Skin epidermis (tissue), 12 donors: ENCODE results near the gene PHYHD1.

ENCODE experiments used
- H3K27ac ChIP-seq, 21 experiments: fragments of 200-600 bp; sonication (generic) in 11 of 21; one replicate each; pipeline ENCODE4 v1.5.0; 2020; ENCODE audit warnings: mild to moderate bottlenecking in 3 of 21, inconsistent platforms in 2 of 21, moderate library complexity in 2 of 21
- H3K4me3 ChIP-seq, 7 experiments: fragments of 200-600 bp; sonication (generic) in 2 of 7; one replicate each; pipeline ENCODE4 v1.5.0; 2020; ENCODE audit warnings: inconsistent platforms in 2 of 7, mild to moderate bottlenecking in 2 of 7, moderate library complexity in 1 of 7

PHYHD1 gene

GRCh38 chr9:128920381-128921058 lies at the start of gene PHYHD1:
Gene PHYHD1, plus strand, starts transcription at chr9:128920982. Its CDS starts 1,342 bp downstream, at chr9:128922324.
- Histone ChIP-seq H3K27ac (peak within 1 kb of the TSS in 17 of 21 experiments; percentile 6 to 88 (median 82)), H3K4me3 (peak within 1 kb of the TSS in 4 of 7 experiments; percentile 12 to 57 (median 40))

DNA sequence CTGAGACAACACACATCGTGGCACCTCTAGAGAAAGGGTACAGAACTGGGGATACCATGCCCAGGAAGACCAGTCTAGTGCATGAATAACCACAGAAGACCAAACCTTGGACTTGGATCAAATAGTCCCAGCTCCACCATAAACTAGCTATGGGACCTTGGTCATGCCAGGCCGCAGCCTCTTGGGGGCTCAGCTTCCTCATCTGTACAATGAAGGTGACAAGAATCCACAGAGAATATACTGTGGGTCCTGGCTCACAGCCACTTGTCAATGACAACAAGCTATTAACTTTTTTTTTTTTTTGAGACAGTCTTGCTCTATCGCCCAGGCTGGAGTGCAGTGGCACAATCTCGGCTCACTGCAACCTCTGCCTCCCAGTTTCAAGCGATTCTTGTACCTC lies 42.9 kb upstream of the PHYHD1 start:
- no peak overlapping the region for H3K4me3 ChIP-seq
- H3K27ac ChIP-seq: no peak overlapping the region

DNA sequence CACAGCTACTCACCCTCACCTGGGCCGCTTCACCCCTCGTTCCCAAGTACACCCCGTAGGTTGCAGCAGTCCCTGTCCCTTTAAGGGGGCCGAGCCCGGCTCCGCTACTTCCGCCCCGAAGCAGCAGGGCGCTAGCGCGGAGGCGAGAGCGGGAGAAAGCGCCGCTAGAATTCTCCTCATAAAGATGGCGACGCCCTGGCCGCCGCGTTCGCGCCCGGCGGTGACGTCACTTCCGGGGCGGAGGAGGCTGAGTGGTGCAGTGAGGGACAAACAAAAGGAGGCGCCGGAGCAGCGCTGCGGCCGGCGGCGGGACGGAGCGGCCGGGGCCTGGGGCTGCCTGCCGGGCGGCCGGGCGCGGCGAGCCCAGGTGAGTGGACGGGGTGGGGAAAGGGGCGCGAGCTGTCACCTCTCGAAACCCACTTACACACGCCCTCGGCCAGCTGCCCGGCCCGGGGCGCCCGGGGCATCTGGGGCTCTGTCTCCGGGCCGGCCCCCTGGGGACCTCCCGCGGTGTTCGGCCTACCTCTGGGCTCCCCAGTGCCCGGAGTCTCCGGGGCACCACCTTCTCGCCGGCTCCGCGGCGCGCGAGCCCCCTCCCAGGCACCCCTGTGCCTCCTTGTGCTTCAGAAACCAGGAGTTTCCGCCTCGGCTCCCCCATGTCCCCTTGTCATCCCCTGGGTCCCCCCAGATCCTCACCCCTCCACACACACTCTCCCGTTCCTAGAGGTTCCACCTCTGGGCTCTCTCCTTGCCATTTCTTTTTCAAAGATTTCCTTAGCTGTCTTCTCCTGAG lies 38.7 kb upstream of the PHYHD1 start, which contains the start of the genes KYAT1 and LRRC8A:
Gene KYAT1 (minus strand): TSS at position 67 of the 793 bp plus-strand sequence. CDS start 36,545 bp downstream, outside the sequence.
Gene LRRC8A (plus strand): TSS at position 250 of the 793 bp plus-strand sequence. CDS start 25,032 bp downstream, outside the sequence.
- Histone ChIP-seq H3K4me3 (peak within 1 kb of the TSS; percentile 69 to 99 (median 95)), H3K27ac (peak within 1 kb of the TSS; percentile 91 to 100 (median 97))

DNA sequence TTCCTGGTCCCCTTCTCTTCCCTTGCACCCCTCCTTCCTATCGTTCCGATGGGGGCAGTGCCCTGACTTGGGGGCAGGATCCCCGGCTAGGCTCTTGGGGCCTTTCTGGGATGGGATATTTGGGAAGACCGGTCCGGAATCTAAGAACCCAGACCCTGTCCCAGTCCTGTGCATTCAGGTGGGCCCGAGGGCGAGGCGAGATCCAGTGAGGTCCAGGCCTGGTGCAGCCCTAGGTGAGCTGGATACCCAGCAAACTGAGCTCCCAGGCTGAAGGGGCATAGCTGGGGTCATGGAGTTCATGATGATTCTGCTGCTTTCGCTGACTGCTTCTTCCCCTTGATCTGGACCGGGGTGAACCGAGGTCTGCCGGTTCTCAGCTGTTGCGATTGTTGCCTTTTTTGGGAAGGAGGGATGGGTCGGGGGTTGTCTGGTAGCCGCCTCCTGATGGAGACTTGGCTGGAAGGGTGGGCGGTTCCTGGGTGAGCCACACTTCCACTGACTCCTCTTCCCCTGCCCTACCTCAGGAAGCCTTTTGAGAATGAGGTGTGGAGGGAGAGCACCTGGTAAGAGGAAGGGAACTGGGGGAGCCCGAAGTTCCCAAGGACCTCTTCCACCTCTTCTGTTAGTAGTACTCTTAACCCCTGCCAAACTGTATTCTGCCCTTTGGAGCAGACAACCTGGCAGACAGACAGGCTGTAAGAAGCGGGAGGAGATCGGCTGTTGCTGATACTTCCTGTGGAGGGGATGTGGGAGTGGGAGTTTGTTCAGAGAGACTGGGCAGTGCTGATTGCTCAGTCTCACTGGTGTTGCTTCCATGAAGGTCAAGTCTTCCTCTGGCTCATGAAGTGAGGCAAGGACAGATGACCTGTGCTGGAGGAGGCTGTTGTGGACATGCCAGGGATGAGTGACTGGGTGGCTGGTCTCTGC lies 37.8 kb upstream of the PHYHD1 start:
- H3K27ac ChIP-seq: peak overlapping the region; percentile 91 to 100 (median 97)
- peak overlapping the region; percentile 69 to 99 (median 95) for H3K4me3 ChIP-seq

DNA sequence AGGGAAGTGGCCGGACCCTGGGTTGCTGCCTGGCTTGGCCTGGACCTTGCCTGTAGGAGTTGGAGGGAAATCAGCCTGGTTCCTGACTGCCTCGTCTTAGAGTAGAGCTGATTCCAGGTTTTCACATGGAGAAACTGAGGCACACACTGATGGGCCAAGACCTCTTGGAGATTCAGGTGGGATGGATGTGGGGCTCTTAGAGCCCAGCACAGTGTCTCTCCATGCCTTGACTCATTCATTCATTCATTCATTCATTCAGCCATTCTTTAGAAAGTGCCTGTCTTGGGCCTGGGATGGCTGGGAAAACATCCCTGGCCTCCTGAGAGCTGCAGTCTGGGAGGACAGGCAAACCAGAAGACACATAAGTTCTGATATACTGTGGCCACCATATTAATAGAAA lies 36.6 kb upstream of the PHYHD1 start:
- Histone ChIP-seq H3K4me3 (no peak overlapping the region), H3K27ac (peak overlapping the region in 13 of 21 experiments; percentile 5 to 100 (median 62))

GRCh38 chr9:128885376-128885775 lies 35.4 kb upstream of the PHYHD1 start:
- H3K4me3 ChIP-seq: no peak overlapping the region

DNA sequence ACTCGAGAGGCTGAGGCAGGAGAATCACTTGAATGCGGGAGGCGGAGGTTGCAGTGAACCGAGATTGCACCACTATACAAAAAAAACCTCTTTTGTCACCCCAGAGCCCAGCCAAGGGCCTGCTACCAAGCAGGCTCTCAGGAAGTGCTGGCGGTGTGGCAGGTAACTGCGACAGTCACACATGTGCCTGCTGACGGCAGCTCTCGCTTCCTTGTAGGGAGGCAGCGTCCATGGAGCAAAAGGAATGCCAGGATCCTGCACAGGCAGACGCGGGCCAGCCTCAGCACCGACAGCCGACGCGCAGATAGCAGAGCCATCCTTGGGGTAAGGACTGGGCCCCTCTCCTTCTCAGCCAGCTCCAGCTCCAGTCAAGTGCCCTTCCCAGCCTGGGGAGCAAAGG lies 35.0 kb upstream of the PHYHD1 start:
- peak overlapping the region in 10 of 21 experiments; percentile 5 to 100 (median 56) for H3K27ac ChIP-seq
- no peak overlapping the region for H3K4me3 ChIP-seq

More at GRCh38 chr9:128885376-128885775, 35.4 kb upstream of the PHYHD1 start:
- peak overlapping the region in 12 of 21 experiments; percentile 0 to 100 (median 53) for H3K27ac ChIP-seq

- Histone ChIP-seq H3K27ac (peak overlapping the region in 10 of 21 experiments; percentile 14 to 100 (median 50)), H3K4me3 (no peak overlapping the region)
These were observed 34.4 kb upstream of the PHYHD1 start for GRCh38 chr9:128886211-128886891.

DNA sequence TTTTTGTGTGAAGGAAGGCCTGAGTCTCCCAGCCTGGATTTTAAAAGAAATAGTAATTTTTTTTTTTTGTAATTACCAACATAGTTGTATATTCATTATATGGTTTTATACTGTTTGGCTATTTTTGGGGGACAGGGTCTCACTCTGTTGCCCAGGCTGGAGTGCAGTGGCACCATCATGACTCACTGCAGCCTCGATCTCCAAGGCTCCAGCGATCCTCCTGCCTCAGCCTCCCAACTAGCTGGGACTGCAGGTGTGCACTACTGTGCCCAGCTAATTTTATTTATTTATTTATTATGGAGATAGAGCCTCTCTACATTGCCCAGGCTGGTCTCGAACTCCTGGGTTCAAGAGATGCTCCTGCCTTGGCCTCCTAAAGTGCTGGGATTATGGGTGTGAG lies 33.7 kb upstream of the PHYHD1 start:
- H3K27ac ChIP-seq: peak overlapping the region in 5 of 21 experiments; percentile 14 to 100 (median 27)

GRCh38 chr9:128887914-128888350 lies 32.9 kb upstream of the PHYHD1 start:
- peak overlapping the region in 13 of 21 experiments; percentile 4 to 73 (median 43) for H3K27ac ChIP-seq
- H3K4me3 ChIP-seq: no peak overlapping the region

More for the DNA sequence above, 33.7 kb upstream of the PHYHD1 start:
- H3K4me3 ChIP-seq: no peak overlapping the region

DNA sequence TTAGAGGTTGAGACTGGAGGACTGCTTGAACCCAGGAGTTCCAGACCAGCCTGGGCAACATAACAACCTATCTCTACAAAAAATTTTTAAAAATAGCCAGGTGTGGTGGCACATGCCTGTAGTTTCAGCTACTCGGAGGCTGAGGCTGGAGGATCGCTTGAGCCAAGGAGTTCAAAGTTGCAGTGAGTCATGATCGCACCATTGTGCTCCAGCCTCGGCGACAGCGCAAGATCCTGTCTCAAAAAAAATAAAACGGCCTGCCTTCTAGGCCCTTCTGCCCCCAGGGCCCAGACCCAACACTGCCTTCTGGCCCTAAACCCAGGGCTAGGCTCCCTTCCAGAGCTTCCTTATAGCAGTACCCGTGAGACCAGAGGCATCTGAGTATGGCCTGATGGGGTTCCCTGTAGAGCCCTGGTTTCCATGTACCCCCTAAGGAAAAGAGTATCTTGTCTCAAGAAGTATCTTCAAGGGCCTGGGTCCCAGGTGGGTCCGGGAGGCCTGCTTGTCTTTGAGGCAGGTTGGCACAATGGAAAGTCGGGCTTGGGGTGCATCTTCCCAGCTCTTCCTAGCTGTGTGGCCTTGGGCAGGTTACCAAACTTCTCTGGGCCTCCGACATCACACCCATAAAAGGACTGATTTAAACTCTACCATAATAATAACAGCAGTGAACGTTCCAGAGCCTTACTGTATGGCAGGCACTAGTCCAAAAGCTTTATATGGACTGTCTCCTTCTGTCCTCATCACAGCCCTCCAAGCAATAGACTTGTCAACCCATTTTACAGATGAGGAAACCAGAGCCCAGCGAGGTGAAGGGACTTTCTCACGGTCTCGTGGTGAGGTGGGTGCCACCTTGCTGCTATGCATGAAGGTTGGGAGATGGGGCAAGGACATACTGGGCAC lies 29.2 kb upstream of the PHYHD1 start:
- Histone ChIP-seq H3K27ac (peak overlapping the region in 20 of 21 experiments; percentile 45 to 96 (median 86)), H3K4me3 (no peak overlapping the region)

DNA sequence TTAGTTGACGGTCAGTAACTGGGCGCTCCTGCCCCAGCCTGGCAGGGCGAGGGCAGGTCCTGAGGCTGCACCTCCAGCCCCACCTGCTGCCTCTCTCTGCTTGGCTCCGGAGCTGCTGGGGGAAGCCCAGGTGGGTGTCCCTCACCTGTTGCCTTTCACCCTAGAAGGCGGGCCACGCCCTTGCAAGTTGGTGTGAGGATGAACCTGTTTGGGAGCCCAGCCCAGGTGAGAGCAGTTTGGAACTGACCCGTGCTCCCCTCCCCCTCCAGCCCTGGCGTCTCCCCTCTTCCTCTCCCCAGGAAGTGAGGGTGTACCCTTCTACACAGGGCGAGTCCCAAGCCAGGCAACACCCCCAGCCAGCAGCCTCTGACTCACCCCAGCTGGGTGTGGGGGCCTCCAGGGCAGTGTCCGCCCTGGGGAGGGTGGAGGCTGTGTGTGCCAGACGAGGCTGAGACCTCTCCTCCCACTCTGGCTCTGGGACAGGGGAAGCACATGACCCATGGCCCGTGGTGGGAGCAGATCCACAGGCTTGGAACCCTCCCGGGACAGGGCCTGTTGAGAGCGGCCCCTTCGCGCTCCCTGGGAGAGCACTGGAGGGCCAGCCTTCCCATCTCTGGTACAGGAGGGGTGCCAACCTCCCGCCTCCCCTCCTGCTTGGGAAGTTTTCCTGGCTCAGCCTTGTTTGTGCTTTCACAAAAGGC lies 28.4 kb upstream of the PHYHD1 start:
- peak overlapping the region in 20 of 21 experiments; percentile 45 to 96 (median 86) for H3K27ac ChIP-seq
- peak overlapping the region in 2 of 7 experiments; percentile 10 to 11 for H3K4me3 ChIP-seq

GRCh38 chr9:128893354-128893753 lies 27.4 kb upstream of the PHYHD1 start:
- Histone ChIP-seq H3K4me3 (no peak overlapping the region), H3K27ac (peak overlapping the region in 19 of 21 experiments; percentile 45 to 96 (median 88))

DNA sequence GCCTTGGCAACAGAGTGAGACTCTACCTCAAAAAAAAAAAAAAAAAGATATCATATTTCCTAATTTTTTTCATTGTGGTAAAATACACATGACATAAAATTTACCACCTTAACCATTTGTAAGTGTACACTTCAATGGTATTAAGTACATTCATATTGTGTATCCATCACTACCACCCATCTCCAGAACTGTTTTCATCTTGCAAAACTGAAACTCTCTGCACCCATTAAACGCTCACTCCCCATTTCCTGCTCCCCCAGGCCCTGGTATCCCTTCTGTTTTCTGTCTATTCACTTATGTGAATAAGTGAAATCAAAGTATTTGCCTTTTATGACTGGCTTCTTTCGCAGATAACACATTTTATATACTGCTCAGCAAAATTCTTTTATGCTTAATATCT lies 26.0 kb upstream of the PHYHD1 start:
- peak overlapping the region in 7 of 21 experiments; percentile 18 to 56 (median 34) for H3K27ac ChIP-seq
- no peak overlapping the region for H3K4me3 ChIP-seq

GRCh38 chr9:128895556-128895955 lies 25.2 kb upstream of the PHYHD1 start:
- no peak overlapping the region for H3K4me3 ChIP-seq
- H3K27ac ChIP-seq: peak overlapping the region in 10 of 21 experiments; percentile 1 to 63 (median 38)

DNA sequence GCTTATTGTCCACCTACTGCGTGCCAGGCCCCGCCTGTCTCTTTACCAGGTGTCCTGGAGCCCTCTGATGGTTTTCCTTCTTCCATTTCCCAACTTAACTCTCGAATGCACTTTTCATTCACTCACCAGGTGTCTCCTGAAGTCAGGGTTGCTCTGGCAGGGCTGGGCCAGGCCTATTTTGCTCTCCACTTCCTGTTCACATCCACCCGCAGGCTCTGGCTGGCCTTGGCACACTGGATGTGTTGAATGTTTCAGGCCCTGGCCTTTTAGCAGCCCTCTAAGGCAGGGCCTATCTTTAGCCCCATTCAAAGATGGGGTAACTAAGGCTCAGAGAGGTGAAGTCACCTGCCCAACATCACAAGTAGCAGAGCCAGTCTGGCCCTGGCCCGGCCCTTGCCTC lies 22.4 kb upstream of the PHYHD1 start:
- Histone ChIP-seq H3K4me3 (no peak overlapping the region), H3K27ac (peak overlapping the region in 17 of 21 experiments; percentile 67 to 98 (median 85))
